ENCODE results near the gene CDKN2B-AS1. TPM values are rescaled to one million over a fixed set of nuclear protein-coding genes. Genes with fewer than 3 reads are reported as not detected.

Gene CDKN2B-AS1
- total RNA-seq, 1 donor from 2014 or later, result 1.4 TPM

DNA sequence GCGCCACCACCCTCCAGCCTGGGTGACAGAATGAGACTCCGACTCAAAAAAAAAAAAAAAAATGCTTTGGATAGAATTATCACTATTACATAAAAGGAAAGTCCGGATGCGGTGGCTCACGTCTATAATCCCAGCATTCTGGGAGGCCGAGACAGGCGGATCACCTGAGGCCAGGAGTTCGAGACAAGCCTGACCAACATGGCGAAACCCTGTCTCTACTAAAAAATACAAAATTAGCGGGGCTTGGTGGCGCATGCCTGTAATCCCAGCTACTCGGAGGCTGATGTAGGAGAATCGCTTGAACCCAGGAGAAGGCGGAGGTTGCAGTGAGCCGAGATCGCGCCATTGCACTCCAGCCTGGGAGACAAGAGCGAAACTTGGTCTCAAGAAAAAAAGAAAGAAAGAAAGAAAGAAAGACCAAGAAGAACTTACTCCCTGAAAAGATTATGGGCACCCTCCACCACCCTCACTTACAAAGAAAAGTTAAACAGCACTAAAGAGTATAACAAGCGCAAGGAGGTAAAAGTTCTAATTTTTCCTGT, 18.2 kb upstream of the CDKN2B-AS1 start:
- H3K27ac Mint-ChIP-seq, result no peak overlapping the region
- CTCF ChIA-PET, result interaction anchor here (1.2 to 1.8 kb wide), 3 partner anchors 19 to 163 kb away, joined by 4 to 7 read pairs (median 4); partner anchors contain the start of gene CDKN2B-AS1

DNA sequence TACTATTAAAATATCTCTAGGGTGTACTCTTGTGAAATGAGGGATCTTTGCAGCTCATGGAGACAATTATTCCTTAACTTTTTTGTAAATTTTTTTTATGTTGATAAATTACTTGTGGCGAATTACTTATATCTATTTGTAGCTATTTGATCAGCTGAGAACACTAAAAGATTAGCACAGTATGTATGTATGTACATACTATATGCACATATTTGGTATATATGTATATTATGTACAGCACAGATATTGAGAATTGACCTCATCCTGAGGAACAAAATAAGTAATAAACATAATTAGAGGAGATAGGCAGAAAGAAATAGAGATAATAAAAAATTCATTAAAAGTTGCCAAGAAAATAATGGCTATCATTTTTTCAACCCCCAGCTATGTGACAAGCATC, 12.2 kb upstream of the CDKN2B-AS1 start:
- DNase-seq (no peak), ATAC-seq (ENCODE audit: low read depth) (no peak)
- ChIA-PET CTCF (interaction anchor here (1.1 to 1.6 kb wide), 2 partner anchors 25 to 224 kb away, joined by 3 to 5 read pairs; no protein-coding TSS in a partner anchor), POLR2A (interaction anchor here (1.0 kb wide), 1 partner anchor 12 kb away, joined by 6 read pairs; the partner anchor contains the start of genes CDKN2A and CDKN2B-AS1)
- H3K27me3 Mint-ChIP-seq, result peaks cover 50% of the 10 kb centered on the region
- no peak overlapping the region for H3K4me3 Mint-ChIP-seq
- H3K36me3 Mint-ChIP-seq (ENCODE audit: low read depth), result no peaks in the 10 kb centered on the region
- H3K9me3 Mint-ChIP-seq, result no peaks in the 10 kb centered on the region
- TF ChIP-seq, protein P1, sequence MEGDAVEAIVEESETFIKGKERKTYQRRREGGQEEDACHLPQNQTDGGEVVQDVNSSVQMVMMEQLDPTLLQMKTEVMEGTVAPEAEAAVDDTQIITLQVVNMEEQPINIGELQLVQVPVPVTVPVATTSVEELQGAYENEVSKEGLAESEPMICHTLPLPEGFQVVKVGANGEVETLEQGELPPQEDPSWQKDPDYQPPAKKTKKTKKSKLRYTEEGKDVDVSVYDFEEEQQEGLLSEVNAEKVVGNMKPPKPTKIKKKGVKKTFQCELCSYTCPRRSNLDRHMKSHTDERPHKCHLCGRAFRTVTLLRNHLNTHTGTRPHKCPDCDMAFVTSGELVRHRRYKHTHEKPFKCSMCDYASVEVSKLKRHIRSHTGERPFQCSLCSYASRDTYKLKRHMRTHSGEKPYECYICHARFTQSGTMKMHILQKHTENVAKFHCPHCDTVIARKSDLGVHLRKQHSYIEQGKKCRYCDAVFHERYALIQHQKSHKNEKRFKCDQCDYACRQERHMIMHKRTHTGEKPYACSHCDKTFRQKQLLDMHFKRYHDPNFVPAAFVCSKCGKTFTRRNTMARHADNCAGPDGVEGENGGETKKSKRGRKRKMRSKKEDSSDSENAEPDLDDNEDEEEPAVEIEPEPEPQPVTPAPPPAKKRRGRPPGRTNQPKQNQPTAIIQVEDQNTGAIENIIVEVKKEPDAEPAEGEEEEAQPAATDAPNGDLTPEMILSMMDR (IDR thresholded peaks at IDR 0.05), result no peak
- H3K4me1 Mint-ChIP-seq, result peaks cover 3% of the 10 kb centered on the region
- H3K27ac Mint-ChIP-seq, result no peak overlapping the region
- intact Hi-C loops (cut with micrococcal nuclease), result no loop called here

More for the DNA sequence above, 18.2 kb upstream of the CDKN2B-AS1 start:
- TF ChIP-seq, protein P1 (IDR thresholded peaks at IDR 0.05), result no peak
- no peak overlapping the region for H3K4me3 Mint-ChIP-seq
- DNase-seq, result no peak
- H3K4me1 Mint-ChIP-seq, result peaks cover 19% of the 10 kb centered on the region
- no peaks in the 10 kb centered on the region for H3K9me3 Mint-ChIP-seq
- H3K27me3 Mint-ChIP-seq, result peaks cover 61% of the 10 kb centered on the region
- intact Hi-C loops (cut with micrococcal nuclease), result loop anchor here (10.0 kb wide), 1 partner anchor 1848 kb away; the partner anchor contains the start of gene ELAVL2
- ATAC-seq (ENCODE audit: low read depth), result no peak
- POLR2A ChIA-PET, result no interaction called here
- H3K36me3 Mint-ChIP-seq (ENCODE audit: low read depth), result no peaks in the 10 kb centered on the region

DNA sequence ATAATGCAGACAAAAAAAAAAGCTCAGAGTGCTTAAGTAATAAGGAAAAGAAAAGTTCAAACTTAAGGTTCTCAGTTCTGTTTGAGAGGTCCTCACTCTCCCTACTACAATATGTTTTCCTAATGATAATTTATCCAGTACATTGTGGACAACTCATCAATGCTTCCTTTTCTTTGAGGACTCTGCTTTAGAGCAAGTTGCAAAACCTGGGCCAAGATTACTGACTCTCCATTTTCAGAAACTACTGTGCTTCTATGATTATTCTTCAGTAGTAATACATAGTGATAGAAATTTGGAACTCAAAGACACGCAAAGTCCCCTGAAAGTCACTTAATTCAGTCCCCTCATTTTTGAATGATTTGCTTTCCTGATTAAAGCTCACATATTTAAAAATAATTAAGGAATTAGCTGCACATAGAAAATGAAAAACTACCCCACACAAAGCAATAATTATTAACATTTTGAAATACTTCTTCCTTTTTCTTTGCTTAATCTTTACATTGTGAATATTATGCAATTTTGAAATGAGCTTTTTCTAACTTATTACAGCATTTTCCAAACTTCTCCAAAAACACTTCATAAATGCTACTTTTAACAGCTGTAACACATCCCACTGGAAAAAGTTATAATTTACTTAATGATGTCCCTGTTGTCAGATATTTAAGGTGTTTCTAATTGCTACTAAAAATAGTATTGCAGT, 11.6 kb upstream of the CDKN2B-AS1 start:
- intact Hi-C loops (cut with micrococcal nuclease), result no loop called here
- ChIA-PET CTCF (interaction anchor here (1.1 to 1.6 kb wide), 2 partner anchors 25 to 224 kb away, joined by 3 to 5 read pairs; no protein-coding TSS in a partner anchor), POLR2A (interaction anchor here (1.0 kb wide), 1 partner anchor 11 kb away, joined by 6 read pairs; the partner anchor contains the start of genes CDKN2A and CDKN2B-AS1)
- DNase-seq (no peak), ATAC-seq (ENCODE audit: low read depth) (no peak)
- H3K4me3 Mint-ChIP-seq, result no peak overlapping the region
- no peaks in the 10 kb centered on the region for H3K9me3 Mint-ChIP-seq
- peaks cover 3% of the 10 kb centered on the region for H3K4me1 Mint-ChIP-seq
- peaks cover 50% of the 10 kb centered on the region for H3K27me3 Mint-ChIP-seq
- no peak overlapping the region for H3K27ac Mint-ChIP-seq
- no peaks in the 10 kb centered on the region for H3K36me3 Mint-ChIP-seq (ENCODE audit: low read depth)
- TF ChIP-seq, protein P1 (IDR thresholded peaks at IDR 0.05), result no peak

DNA sequence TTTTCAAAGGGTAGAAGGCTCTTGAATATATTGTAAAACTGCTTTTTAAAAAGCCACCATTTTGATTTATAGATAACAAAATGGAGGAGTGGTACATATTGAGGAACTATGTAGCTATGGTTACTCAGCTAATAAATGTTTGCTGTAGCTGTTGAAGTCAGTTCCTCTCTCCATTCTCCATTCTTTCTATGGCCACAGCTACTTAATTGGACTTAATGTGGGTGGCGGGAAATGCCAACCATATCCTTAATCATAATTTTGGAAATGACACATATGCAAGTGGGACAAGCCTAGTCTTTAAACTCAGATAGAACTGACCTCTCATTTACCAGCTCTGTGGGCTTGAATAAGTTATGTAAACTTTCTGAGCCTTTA, 11.0 kb upstream of the CDKN2B-AS1 start:
- ATAC-seq (ENCODE audit: low read depth), result no peak
- CTCF ChIA-PET, result interaction anchor here (1.6 kb wide), 1 partner anchor 24 kb away, joined by 5 read pairs; no protein-coding TSS in a partner anchor
- Mint-ChIP-seq H3K36me3 (ENCODE audit: low read depth) (no peaks in the 10 kb centered on the region), H3K4me3 (no peak overlapping the region), H3K4me1 (peaks cover 3% of the 10 kb centered on the region), H3K27ac (no peak overlapping the region), H3K9me3 (no peaks in the 10 kb centered on the region), H3K27me3 (peaks cover 52% of the 10 kb centered on the region)
- intact Hi-C loops (cut with micrococcal nuclease), result no loop called here
- POLR2A ChIA-PET, result no interaction called here
- TF ChIP-seq, protein P1 (IDR thresholded peaks at IDR 0.05), result no peak
- no peak for DNase-seq

DNA sequence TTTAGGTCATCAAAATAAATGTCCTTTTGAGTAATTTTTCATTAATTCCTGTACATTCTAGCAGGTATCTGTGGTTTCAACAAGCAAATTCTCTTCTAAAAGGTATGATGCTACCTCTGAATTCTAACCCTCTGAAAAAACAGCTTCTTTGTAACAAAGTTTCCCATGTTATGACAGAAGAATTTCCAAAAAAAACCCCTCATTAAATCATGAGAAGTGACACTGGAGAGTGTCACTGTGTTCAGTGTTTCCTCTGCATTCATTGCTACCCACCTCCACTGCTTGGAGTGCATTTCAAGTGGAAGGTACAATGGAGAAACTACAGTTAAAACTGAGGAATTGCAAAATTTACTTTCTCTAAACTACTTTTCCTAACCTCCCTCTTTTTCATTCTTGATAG, 10.5 kb upstream of the CDKN2B-AS1 start:
- no peaks in the 10 kb centered on the region for H3K36me3 Mint-ChIP-seq (ENCODE audit: low read depth)
- peaks cover 3% of the 10 kb centered on the region for H3K4me1 Mint-ChIP-seq
- intact Hi-C loops (cut with micrococcal nuclease), result no loop called here
- peaks cover 51% of the 10 kb centered on the region for H3K27me3 Mint-ChIP-seq
- ChIA-PET CTCF (interaction anchor here (1.6 kb wide), 1 partner anchor 24 kb away, joined by 5 read pairs; no protein-coding TSS in a partner anchor), POLR2A (no interaction called here)
- no peaks in the 10 kb centered on the region for H3K9me3 Mint-ChIP-seq
- H3K4me3 Mint-ChIP-seq, result no peak overlapping the region
- ATAC-seq (ENCODE audit: low read depth) (no peak), DNase-seq (no peak)
- TF ChIP-seq, protein P1 (IDR thresholded peaks at IDR 0.05), result no peak
- H3K27ac Mint-ChIP-seq, result no peak overlapping the region

All from activated B cell treated with CpG ODN at 0.5 μM for 24 hours (primary cell).